Measurements from ENCODE around the gene FNDC3B.

The FNDC3B gene

DNA sequence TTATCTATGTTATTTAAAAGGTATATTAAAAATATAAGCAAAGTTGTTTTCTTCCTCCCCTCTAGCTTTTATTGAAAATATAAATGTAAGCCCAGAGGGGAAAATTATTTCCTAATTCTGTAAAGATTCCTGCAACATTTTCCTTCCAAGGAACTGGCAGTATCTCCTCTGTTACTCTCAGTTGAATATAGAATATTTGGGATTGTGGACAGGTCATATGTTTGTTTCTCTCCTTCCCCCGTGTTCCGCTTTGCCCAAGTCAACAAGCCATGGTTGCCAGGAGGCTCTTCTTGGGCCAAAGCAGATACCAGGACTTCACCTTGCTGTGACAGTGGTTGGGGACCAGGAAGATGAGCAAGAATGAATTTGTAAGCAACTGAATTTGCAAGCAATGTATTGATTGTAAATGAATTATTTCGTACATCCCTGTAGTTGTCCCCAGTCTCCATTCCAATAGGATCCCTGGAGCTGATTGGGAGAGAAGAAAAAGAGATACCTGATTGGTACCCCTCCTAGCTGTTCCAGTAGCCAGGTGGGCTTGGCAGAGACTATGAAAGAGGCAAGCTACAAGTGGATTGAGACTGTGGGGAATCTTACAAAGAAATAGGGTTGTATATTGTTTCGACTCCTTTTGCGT, 130.8 kb downstream of the FNDC3B start:
- no peak for DNase-seq (ENCODE audit: low read depth in 2 of 2)

DNA sequence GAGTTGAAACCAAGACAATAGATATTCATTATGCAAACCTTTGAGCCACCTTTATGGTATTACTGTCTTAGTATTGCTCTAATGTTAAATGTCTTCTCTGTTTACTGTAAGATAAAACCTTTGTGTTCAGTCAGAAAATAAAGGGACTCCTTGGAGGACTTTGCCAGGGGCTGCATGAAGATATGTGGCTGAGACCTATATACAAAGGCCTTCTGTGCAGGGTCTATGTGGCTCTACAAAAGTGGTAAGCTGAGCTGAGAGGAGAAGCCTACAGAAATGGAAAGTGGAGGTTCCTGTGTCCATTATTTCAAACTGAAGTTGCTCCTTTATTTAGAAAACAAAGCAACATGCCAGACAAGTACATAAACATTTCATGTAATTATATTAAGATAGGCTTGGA, 131.5 kb downstream of the FNDC3B start:
- no peak for DNase-seq (ENCODE audit: low read depth in 2 of 2)

DNA sequence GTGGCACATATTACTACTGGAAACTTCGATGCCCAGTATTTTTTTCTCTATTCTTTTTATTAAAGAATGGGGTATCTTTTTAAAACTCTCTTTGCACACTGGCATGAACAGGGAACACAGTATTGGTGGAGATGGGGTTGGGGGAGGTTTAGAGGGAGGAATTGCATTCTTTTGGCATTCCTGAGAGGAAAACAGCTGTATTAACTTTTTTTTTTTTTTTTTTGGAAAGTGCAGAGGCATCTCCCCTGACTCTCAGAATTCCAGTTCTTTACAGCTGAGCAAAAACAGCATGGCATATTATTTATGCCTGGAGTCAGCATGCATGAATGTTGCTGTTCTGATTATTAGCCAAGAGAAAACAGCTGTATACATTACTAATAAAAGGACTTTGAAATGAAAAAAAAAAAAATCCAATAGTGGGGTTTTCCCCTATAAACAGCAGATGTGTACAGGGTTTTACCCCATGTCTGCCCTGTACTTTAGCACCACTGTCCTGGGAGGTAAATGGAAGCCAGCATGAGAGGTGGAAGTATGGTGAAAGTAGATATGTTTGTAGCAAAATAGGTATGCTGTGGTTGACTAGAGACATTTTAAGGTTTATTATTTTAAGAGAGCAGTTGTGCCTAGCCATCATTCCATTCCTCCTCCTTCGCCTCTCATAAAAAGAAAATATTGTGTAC, 132.2 kb downstream of the FNDC3B start:
- DNase-seq (ENCODE audit: low read depth in 2 of 2), result no peak

DNA sequence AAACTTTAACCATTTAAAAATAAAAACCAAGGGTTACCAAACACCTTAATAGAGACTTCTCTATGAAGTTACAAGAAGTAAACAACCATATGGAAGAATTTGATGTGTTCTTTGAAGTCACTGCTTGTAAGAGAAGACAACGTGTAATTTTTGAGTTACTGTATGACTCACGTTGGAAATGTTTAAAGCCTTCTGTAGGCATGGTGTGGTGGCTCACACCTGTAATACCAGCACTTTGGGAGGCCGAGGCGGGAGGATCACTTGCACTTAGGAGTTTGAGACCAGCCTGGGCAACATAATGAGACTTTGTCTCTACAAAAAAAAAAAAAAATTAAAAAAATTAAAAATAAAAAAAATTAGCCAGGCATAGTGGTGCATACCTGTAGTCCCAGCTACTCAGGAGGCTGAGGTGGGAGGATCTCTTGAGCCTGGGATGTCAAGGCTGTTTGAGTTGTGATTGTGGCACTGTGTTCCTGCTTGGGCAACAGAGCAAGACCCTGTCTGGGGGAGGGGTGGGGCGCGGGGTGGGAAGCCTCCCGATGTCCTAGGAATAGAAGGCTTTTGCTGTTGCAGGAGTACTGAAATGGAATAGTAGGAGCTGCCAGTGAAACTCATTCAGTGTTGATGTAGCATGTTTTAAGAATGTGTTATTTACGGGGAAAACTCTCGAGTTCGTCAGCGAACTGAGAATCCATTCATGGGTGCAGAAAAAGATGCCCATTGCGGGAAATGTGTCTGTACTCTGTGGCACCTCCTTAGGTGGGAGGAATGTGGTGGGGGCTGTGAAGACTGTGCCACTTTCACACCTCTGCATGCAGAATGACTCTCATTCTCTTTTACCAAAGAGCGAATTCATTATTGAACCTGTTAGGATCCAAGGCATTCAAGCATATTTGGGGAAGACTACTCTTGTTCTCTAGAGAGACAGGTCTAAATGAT, 134.2 kb downstream of the FNDC3B start:
- DNase-seq (ENCODE audit: low read depth in 2 of 2), result no peak

GRCh38 chr3:172174513-172175253, 135.3 kb downstream of the FNDC3B start:
- DNase-seq (ENCODE audit: low read depth in 2 of 2), result no peak

GRCh38 chr3:172175254-172175599, 135.8 kb downstream of the FNDC3B start:
- no peak for DNase-seq (ENCODE audit: low read depth in 2 of 2)

- no peak for DNase-seq (ENCODE audit: low read depth in 2 of 2)
Measured at GRCh38 chr3:172176061-172176770, 136.8 kb downstream of the FNDC3B start.

GRCh38 chr3:172177046-172177445, 137.7 kb downstream of the FNDC3B start:
- DNase-seq (ENCODE audit: low read depth in 2 of 2), result no peak

DNA sequence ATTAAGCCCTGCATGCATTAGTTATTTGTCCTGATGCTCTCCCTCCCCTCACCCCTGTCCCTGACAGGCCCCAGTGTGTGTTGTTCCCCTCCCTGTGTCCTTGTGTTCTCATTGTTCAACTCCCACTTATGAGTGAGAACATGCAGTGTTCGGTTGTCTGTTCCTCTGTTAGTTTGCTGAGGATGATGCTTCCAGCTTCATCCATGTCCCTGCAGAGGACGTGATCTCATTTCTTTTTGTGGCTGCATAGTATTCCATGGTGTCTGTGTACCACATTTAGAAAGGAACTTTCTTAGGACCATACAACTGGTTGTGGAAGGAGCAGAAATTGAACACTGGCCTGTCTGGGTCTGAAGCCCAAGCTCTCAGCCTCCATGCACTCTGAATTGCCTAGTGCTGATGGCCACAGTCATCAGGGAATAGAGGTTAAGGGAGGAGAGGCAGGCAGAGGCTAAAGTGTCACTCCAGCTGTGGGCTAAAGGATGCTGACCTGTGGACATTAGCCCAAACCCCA, 138.5 kb downstream of the FNDC3B start:
- DNase-seq (ENCODE audit: low read depth in 2 of 2), result no peak

GRCh38 chr3:172179680-172180399, 140.5 kb downstream of the FNDC3B start:
- no peak for DNase-seq (ENCODE audit: low read depth in 2 of 2)

GRCh38 chr3:172180473-172180872, 141.1 kb downstream of the FNDC3B start:
- DNase-seq (ENCODE audit: low read depth in 2 of 2), result no peak

DNA sequence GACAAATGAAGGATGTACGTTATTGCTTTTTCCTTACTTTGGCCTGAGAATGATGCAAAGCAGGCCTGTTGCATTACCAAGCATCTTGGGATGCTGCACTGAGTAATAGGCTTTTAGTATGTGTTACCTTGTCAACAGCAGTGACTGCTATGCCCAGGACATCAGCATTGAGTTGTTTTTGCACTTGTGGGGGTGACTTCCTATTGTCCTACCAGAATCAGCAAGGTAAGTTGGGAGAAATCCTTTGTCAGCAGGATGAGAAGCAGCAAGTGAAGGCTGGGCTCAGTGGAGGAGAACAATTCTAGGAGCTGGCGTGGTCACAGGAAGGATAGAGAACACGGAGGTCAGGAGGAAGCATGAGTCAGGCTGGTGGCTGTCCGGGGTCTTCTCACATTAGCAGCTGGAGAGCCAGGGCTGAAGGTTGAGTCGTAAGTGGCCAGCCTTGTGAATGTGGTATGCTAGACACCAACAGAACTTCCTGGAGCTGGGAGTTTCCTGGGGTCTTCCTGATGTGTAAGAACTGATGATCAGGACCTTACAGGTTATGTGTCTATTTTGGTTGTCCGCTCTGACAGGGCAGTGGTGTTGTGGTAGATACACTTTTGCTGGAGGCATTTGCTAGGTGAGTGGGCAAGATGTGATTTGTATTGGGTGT, 142.7 kb downstream of the FNDC3B start:
- no peak for DNase-seq (ENCODE audit: low read depth in 2 of 2)

DNA sequence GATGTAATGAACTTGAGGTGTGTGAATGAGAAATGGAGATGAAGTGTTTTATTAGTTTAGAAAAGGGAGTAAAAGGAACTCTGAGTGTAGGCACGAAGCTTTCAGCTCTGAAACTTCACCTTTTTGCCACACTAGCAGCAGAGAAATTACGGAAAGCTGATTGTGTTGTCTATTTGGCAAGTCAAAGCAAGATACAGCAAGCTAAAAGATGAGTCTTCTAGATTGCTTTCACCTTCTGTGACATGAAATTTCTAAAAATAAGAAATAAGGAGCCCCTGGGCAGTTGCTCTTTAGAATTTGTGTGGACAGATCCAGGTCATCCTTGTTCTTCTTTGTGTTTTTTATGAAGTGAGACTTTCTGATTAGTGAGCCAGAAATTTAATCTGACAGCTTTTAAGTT, 143.4 kb downstream of the FNDC3B start:
- DNase-seq (ENCODE audit: low read depth in 2 of 2), result no peak

DNA sequence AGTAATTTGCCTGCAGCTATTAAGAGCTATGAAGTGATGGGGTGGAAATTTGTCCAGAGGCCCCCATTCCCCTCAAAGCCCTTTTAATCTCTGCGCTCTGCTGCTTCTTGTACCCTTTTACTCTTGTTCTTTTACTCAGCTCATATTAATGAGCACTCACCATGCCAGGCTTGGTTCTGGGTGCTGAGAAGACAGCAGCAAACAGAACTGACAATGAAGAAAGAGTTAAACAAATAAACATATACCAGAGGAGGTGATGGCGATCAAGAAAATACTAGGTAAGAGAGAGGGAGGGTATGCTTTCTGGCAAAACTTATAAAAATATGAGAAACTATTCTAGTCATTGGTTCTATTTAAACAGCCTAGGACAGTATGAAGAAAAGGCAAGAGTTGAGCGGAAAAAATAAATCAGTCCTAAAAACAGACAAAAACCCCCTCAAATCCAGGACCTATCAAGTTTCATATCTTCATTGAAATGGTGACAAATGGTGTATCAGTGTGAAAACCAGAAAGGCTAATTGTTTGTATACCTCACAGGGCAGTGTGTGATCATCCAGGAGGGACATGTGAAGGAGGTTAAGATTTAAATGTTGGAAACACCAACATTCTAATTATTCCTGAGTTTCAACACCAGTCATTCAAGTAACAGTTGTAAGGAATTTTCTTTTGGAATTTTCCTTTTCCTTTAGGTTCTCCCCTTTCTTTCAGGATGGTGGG, 144.9 kb downstream of the FNDC3B start:
- DNase-seq (ENCODE audit: low read depth in 2 of 2), result no peak

DNA sequence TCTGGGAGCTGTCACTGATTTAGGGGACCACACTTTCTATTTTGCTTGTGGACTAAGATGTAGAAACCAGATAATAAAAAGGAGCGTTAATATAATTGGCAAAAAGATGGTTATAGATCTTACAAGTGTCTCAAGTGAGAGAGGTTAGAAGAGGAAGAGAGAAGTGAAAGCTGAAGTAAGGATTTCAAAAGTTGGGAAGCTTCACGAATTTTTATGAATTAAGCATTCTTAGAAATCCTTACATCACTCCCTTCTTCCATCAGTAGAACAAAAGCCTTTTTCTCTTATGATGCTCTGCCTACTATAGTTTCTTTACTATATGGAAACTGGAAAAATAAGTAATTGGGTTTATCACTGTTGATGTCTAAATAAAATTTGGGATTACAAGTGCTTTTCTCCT, 146.5 kb downstream of the FNDC3B start:
- no peak for DNase-seq (ENCODE audit: low read depth in 2 of 2)

- no peak for DNase-seq (ENCODE audit: low read depth in 2 of 2)
Measured at GRCh38 chr3:172186607-172187006, 147.2 kb downstream of the FNDC3B start.

- no peak for DNase-seq (ENCODE audit: low read depth in 2 of 2)
Measured at GRCh38 chr3:172187511-172187910, 148.1 kb downstream of the FNDC3B start.

DNA sequence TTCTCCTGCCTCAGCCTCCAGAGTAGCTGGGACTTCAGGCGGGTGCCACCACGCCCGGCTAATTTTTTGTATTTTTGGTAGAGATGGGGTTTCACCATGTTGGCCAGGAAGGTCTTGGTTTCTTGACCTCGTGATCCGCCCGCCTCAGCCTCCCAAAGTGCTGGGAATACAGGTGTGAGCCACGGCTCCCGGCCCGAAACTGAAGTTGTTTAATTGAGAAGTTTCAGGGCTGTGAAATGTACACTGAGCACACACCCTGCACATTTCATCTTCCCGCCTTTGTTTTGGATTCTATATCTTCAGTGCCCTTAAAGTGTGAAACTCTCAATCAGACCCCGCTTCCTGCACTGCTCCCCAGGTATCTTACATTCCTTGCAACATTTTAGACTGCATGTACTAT, 149.1 kb downstream of the FNDC3B start:
- no peak for DNase-seq (ENCODE audit: low read depth in 2 of 2)

DNA sequence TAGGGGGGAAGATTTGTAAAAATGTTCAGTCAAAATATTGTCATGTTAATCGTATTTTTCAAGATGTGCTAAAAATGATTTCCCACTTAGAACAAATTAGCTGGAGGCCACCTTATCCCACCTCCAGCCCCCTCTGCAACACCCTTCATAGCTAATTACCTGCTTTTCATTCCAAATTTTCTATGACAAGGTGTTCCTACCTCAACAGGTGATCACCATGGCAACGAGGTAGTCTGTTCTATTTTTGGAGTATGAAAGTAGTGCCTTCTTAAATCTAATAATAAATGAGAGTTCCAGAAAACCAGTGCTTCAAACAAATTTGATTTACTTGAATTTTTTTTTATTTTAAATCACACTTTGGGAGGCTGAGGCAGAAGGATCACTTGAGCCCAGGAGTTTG, 149.8 kb downstream of the FNDC3B start:
- DNase-seq (ENCODE audit: low read depth in 2 of 2), result no peak

All from stimulated activated CD4-positive, alpha-beta T cell treated with anti-CD3 and anti-CD28 coated beads, Interleukin-15, amount 100 ng/mL, for 48 hours (primary cell).